Stimulated activated CD8-positive, alpha-beta memory T cell treated with anti-CD3 and anti-CD28 coated beads, Interleukin-7, amount 100 ng/mL, for 4 hours (primary cell): ENCODE data around the gene FLVCR1.
"Not testable (repeated sequence)": the region's sequence is repeated elsewhere in the genome, so short reads cannot be mapped to it uniquely, and the experiment has no call there.

ENCODE experiments used
- DNase-seq, 2 donors: peaks; one replicate each; pipeline ENCODE4 v3.0.0-alpha.2; 2020; ENCODE audit warnings: low read depth in 2 of 2

The FLVCR1 gene

DNA sequence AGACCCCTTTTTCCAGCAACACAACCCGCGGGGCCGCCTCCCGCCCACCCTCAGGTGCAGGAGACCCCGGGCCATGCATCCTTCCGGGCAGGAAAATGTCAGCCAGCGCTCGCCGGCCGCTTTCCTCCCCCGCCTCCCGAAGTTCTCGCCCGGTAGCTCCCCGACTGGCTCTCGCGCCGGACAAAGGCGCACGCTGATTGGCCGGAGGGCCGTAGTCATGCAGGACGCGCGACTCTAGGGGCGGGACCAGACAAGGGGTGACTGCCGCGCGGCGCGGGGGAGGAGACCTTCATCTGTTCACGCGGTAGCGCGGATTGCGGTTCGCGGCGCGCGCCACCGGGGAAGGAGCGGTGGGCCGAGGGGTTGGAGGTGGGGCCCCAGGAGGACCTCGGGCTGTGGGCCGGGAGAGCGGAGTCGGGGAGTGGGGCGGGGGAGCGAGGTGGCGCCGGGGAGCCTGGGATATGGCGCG lies at the start of gene FLVCR1:
Gene FLVCR1 (plus strand): TSS at position 284 of the 469 bp plus-strand sequence. CDS start 178 bp downstream, at position 462.
- DNase-seq, result peak; percentile 82 to 93

DNA sequence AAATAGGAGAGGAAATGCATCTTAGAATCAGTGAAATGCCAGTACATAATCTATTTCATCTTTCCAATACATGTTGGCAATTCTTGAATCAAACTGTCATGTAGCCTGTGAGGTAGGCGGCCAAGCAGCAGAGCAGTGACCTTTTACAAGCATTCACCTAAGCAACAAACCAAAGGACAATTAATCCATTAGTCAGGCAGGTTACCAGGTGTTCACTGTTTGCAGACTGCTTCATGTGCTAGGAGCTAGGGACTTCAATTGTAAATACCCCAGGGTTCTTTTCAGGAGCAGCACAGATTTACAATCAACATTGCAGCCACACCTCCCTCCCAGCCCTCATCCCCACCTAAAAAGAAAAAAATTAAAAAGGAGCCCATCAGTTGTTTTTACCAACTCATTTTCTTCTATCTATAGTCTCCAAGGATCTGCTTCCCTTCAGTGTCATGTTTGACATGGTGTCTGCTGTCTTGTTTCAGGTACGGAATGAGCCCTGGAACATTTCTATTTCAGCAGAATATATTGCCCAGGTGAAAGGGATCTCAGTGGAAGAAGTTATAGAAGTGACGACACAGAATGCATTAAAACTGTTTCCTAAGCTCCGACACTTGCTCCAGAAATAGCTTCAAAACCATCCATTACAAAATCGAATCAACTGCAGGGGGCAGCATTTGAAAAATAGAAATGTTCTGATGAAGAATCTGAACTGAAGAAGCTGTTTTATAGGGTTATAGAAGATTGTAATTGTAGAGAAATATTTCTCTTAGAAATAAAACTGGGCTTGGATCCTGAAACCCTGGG lies 43.3 kb upstream of the FLVCR1 start:
- DNase-seq, result no peak

DNA sequence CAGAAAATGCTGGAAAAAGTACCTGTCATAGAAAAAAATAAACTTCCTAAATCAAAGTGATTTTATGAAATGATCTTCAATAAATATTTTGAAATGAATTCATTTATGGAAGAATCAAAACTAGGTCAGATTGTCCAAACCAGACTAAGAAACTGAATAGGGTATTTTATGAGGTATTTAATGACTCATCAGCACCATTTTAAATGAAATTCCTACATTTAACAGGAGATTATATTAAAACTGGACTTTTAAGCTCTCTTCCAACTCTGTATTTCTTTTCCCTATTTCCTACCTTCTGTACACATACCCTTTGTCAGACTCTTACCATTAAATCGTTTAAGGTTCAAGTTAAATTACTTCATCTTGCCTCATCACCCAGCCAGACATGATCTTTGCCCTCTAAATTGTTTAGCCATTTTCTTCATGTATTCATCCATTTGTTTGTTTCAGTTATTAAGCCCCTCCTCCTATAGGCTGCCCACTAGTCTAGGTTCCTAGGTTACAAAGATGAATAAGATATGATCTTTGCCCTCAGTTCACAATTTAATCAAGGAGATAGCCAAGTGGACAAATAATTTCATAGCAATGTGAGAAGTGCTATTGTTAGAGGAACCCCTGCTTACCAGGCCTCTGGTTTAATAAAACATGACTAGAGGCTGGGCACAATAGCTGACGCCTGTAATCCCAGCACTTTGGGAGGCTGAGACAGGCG lies 41.4 kb upstream of the FLVCR1 start:
- no peak for DNase-seq

DNA sequence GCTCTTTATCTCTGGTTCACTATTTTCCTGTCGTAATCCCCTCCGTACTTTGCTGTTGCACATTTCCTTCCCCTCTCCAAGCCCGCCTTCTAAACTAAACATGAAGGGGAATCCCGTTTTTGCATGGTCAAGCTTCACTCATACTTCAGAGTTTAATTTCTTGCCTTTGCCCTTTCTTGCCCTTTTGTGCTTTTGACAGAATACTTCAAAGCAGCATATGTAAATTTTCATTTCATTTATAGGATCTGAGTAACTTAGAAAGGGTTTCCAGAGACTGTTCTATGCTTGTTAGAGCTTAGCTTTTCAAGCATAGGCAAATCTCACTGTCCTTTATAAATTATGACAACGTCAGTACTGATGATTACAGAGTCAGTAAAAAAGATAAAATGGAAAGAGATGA lies 38.3 kb upstream of the FLVCR1 start:
- DNase-seq, result no peak

DNA sequence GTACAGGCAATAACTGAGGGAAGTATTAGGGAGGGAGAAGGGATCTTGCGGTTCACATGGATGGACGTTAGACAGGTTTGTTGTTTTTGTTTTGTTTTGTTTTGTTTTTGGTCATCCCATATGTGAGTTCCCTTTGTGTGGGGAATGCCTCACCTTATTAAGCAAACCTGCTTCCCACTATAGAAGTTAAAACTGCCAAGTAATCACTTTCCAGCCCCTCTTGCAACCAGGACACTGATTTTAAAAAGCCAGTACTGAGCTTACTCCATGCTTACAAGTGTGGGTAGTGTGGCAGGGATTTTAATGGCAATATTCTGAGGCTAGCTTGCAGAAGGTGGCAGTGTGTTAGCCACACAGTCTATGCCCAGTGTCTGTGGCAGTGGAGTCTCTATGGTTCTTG lies 37.1 kb upstream of the FLVCR1 start:
- DNase-seq, result no peak

DNA sequence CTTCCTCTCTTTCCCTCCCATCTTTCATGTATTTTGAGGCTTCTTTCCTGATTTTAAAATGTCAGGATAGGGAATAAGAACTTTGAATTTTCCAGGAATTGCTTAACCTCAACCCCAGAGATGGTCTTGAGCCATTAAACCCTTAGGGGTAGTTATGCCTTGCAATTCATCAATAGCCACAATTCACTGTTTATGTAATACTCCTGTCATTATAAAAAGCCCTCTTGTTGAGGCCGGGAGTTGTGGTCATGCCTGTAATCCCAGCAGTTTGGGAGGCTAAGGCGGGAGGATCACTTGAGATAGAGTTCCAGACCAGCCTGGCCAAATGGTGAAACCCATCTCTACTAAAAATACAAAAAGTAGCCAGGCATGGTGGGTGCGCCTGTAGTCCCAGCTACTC lies 35.1 kb upstream of the FLVCR1 start:
- DNase-seq, result no peak

DNA sequence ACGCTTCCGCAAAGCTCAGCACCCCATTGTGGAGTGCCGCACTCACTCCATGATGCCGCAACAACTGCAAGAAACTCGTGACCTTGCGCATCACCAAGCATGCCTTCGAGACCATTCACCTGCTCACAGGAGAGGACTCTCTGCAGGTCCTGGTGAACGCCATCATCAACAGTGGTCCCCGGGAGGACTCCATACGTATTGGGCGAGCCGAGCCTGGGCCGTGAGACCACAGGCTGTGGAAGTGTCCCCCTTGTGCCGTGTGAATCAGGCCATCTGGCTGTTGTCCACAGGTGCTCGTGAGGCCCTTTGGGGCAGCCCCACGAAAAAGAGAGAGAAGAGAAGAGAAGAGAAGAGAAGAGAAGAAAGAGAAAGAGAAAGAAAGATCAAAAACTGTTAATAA lies 33.9 kb upstream of the FLVCR1 start:
- no peak for DNase-seq

DNA sequence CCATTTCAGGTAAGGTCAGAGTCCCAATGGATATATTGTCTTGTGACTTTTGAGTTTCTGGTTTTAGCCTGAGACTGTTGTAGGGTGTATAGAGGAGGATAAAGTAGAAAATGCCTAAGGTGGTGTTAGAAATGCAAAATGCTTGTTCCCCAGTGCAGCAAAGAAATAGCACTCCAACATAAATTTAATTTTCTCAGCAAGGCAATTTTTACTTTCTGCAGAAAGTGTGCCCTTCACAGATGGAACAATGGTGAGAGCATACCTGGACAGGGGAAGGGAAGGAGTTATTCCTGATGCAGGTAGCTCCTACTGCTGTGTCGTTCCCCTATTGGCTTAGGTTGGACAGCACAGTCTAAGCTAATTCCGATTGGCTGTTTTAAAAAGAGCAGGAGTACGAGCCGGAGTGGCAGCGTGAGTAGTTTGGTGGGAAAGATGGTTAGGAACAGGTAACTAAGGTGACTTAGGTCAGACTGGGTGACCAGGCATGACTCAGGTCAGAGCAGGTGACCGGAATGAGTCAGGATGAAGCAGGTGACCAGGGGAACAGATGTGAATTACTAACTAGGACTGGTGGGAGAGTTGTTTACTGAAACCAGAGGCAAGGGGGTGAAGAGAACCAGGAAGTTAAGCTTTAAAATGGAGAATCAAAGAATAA lies 32.1 kb upstream of the FLVCR1 start:
- no peak for DNase-seq

DNA sequence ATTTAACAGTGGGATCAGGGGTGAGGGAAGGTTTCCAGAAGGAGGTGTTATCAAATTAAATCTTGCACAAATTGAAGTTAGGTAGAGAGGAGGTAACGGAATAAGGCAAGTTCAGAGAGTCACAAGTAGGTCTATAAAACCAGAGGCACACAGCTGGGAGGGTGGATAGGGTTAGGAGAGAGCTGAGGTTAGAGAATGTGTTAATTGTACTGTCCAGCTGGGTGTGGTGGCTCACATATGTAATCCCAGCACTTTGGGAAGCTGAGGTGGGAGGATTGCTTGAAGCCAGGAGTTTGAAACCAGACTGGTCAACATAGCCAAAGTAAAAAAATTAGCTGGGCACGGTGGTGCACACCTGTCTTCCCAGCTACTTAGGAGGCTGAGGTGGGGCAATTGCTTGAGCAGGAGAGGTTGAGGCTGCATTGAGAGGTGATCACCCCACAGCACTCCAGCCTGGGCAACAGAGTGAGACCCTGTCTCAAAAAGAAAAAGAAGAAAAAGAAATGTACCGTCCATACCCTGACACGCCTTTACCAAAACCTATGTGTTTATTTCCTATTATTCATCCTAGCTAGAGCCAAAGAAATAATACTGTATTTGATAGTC lies 30.8 kb upstream of the FLVCR1 start:
- no peak for DNase-seq

DNA sequence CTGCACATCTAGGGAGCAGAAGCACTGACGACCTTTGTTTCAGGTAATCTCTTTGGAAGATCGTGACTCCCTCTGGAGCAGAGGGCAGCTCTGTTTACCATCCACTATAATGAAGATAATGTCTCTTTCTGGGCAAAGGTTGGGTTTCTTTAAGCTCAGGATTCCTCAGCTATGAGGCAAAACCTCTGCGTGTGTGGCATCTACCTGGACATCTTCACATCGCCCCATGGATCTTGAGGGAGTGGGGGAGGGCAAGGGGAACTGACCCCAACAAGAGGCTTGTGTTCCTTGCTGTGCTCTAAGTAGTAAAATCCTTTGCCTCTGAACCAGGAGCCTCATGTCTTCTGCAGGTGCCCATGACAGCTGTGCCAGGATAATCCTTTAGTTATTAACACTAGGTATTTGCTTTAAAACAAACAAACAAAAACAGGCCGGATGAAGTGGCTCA lies 30.2 kb upstream of the FLVCR1 start:
- no peak for DNase-seq

DNA sequence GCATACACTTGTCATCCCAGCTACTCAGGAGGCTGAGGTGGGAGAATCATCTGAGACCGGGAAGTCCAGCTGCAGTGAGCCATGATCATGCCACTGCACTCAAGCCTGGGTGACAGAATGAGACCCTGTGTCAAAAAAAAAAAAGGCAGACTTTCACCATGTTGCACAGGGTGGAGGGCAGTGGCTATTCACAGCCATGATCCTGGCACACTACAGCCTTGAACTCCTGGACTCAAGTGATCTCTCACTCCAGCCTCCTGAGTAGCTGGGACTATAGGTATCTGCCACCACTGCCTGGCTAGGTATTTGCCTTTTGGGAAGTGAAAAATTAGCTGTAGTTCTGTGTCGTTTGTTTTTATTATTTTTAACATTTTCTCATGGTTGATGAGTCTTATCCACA lies 29.7 kb upstream of the FLVCR1 start:
- no peak for DNase-seq

DNA sequence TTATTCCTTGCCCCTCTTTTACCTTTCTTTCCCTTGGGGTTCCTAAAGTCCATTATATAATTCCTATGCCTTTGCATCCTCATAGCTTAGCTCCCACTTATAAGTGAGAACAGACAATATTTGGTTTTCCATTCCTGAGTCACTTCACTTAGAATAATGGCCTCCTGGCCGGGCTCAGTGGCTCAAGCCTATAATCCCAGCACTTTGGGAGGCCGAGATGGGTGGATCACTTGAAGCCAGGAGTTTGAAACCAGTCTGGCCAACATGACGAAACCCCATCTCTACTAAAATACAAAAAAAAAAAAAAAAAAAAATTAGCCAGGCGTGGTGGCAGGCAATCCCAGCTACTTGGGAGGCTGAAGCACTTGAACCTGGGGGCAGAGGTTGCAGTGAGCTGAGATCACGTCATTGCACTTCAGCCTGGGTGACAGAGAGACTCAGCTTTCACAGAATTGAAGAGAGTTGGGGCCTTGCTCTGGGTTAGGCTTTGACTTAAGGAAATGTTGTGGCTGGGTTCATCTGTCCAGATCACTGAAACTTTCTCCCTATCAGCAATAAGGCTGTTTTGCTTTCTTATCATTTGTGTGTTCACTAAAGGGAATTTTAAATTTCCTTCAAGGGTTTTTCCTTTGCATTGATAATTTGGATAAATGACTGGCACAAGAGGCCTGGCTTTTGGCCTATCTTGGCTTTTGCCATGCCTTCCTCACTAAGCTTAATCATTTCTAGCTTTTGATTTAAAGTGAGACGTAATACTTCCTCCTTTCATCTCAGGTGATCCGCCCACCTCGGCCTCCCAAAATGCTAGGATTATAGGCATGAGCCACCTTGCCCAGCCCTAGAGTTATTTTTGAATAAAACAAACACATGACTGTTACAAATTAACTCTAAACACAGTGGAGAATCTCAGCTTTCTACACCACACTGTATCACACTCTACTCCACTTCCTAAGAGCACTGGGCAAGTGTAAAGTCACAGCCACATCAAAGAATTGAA lies 24.6 kb upstream of the FLVCR1 start:
- DNase-seq, result not testable (repeated sequence)

DNA sequence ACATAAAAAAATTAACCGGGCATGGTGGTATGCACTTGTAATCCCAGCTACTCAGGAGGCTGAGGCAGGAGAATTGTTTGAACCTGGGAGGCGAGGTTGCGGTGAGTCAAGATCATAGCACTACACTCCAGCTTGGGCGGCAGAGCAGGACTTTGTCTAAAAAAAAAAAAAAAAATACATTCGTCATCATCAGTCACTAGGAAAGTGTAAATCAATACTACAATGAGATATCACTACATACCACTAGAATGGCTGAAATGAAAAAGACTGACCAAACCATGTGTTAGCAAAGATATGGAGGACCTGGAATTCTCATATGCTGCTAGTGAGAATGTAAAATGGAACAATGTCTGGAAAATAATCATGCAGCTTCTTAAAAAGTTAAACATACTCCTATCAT lies 19.9 kb upstream of the FLVCR1 start:
- no peak for DNase-seq

DNA sequence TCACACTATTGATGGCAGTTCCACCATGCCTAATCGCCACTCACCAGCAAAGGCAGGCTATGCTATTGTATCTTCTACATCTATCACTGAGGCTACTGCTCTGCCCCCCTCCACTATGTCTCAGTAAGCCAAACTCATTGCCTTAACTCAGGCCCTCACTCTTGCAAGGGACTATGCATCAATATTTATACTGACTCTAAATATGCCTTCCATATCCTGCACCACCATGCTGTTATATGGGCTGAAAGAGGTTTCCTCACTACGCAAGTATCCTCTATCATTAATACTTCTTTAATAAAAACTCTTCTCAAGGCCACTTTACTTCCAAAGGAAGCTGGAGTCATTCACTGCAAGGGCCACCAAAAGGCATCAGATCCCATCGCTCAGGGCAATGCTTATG lies 13.6 kb upstream of the FLVCR1 start:
- not testable (repeated sequence) for DNase-seq

DNA sequence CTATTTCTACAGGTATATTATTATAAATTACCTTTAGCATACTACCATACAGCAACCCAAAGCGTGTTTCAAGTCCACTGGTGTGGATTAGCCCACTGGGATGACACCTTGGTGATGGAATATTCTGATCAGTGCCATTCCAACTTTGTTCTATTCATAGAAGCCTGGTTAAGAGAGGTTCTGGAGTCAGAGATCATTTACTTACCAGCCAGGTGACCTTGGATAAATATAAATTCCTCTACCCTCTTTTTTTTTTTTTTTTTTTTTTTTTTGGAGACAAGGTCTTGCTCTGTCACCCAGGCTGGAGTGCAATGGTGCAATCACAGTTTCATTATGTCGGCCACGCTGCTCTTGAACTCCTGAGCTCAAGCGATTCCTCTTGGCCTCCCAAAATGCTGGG lies 10.5 kb upstream of the FLVCR1 start, which contains the start of gene SPATA45:
Gene SPATA45 (minus strand): TSS at position 101 of the 400 bp plus-strand sequence. CDS start 11,500 bp downstream, outside the sequence.
- DNase-seq, result no peak

DNA sequence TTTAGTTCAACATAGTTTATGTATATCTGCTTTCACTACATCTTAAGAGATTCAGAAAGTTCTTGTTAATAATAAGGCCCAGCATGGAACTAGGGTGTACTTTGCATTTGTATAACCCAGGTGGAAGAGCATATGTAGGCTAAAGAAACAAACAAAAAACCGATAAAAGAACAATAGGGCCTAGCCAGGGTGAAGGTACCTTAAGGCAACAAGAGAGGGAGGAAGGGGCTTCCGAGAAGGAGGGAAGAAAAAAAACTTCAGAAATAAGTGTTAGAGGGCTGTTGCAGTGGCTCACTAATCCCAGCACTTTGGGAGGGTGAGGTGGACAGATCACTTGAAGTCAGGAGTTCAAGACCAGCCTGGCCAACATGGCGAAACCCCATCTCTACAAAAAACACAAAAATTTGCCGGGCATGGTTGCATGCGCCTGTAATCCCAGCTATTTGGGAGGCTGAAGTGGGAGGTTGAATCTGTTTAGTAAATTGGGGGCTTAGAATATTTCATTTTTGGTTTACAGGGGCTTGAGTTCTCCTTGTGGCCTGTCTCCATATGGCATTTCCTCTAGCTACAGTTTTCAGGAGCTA lies 5.9 kb upstream of the FLVCR1 start:
- no peak for DNase-seq

DNA sequence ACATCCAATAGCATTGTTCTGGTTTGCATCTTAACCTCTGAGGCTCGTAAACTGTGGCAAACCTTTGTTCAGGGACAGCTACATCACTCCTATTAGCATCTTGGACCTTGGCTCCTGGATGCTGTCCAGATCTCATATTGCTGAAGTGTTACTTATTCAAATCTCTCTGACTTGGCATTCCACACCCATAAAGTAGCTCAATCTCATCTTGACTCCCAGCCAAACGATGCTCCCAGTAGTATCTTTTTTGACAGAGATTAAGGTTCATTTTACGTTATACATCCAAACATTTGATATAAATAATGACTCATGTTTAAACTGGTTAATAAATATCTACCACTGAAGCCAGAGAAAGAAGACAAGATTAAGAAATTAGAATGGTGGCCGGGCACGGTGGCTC lies 4.4 kb upstream of the FLVCR1 start:
- DNase-seq, result no peak

DNA sequence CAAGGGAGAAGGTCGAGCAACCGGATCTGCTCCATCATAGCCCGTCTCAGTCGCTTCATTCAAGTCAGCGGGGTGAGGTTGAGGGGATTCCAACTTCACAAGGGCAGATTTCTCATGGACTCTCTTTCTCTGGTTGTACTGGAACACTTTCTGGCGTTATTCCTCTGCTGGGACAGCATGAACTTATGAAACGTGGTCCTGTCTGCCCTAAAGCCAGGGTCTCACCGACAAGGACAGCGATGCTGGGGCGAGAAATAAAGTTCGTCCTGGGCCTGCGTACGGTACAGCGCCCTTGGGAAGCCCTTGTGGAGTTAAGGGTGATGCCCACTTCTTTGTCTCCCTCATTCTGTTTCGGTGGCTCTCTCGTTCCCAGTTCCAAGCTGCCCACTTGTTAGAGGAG lies 1.3 kb upstream of the FLVCR1 start:
- DNase-seq, result no peak

DNA sequence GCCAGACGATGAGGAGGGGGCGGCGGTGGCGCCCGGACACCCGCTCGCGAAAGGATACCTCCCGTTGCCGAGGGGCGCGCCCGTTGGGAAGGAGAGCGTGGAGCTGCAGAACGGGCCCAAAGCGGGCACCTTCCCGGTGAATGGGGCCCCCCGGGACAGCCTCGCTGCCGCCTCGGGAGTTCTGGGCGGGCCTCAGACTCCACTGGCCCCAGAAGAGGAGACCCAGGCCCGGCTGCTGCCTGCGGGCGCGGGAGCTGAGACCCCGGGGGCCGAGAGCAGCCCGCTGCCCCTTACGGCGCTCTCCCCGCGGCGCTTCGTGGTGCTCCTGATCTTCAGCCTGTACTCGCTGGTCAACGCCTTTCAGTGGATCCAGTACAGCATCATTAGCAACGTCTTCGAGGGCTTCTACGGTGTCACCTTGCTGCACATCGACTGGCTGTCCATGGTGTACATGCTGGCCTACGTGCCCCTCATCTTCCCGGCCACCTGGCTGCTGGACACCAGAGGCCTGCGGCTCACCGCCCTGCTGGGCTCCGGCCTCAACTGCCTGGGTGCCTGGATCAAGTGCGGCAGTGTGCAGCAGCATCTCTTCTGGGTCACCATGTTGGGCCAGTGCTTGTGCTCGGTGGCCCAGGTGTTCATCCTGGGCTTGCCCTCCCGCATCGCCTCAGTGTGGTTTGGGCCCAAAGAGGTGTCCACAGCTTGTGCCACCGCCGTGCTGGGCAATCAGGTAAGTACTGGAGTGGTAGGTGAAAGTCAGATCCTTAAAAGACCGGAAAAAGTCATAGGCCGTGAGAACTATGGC lies 588 bp downstream of the FLVCR1 start:
- DNase-seq, result no peak
